Upper lobe of left lung (tissue), 4 donors: ENCODE data around the gene SLC24A1.

Experiments used
- EP300 ChIP-seq, 4 donors: sonication (generic); formaldehyde crosslinking; IDR thresholded peaks; one replicate each; pipeline ENCODE4 v1.5.1; 2017; ENCODE audit warnings: antibody characterized with exemption in 4 of 4, control low read depth in 2 of 4
- POLR2A ChIP-seq, 4 donors: fragments of 450-650 bp; IDR thresholded peaks; one replicate each; pipeline ENCODE4 v1.5.1; 2016 to 2017; ENCODE audit warnings: antibody characterized with exemption in 4 of 4, mild to moderate bottlenecking in 2 of 4
- TF ChIP-seq, protein P1 (sequence below), 6 experiments: fragments of 450-650 bp in 4 of 6; fragments of 200-600 bp in 2 of 6; sonication (generic) in 2 of 6; IDR thresholded peaks; one replicate each; pipeline ENCODE4 v1.5.1; 2016 to 2019; ENCODE audit warnings: antibody characterized with exemption in 6 of 6

DNA sequence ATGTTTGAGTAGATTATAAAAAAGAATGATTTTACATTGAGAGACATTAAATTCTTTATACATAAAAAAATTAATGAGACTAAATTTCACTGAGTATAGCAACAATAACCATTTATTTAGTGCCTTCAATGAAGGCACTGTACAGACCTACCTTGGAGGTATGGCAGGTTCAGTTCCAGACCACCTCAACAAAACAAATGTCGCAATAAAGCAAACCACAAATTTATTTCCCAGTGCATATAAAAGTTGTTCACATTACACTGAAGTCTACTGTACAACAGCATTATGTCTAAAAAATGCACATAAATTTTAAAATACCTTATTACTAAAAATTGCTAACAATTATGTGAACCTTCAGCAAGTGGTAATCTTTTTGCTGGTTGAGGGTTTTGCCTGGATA, 58.8 kb downstream of the SLC24A1 start:
- TF ChIP-seq, protein P1, sequence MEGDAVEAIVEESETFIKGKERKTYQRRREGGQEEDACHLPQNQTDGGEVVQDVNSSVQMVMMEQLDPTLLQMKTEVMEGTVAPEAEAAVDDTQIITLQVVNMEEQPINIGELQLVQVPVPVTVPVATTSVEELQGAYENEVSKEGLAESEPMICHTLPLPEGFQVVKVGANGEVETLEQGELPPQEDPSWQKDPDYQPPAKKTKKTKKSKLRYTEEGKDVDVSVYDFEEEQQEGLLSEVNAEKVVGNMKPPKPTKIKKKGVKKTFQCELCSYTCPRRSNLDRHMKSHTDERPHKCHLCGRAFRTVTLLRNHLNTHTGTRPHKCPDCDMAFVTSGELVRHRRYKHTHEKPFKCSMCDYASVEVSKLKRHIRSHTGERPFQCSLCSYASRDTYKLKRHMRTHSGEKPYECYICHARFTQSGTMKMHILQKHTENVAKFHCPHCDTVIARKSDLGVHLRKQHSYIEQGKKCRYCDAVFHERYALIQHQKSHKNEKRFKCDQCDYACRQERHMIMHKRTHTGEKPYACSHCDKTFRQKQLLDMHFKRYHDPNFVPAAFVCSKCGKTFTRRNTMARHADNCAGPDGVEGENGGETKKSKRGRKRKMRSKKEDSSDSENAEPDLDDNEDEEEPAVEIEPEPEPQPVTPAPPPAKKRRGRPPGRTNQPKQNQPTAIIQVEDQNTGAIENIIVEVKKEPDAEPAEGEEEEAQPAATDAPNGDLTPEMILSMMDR (IDR thresholded peaks at IDR 0.05) = no peak
- no peak for TF ChIP-seq POLR2A (IDR thresholded peaks at IDR 0.05)
- TF ChIP-seq EP300 (IDR thresholded peaks at IDR 0.05) = no peak
